Adrenal gland (tissue), 5 donors: ENCODE data around the gene UGT2B17.
"Not testable (repeated sequence)": the region's sequence is repeated elsewhere in the genome, so short reads cannot be mapped to it uniquely, and the experiment has no call there.

Experiments used
- CTCF ChIP-seq, 6 experiments: fragments of 450-650 bp in 4 of 6; fragments of 200-600 bp in 2 of 6; sonication (generic) in 1 of 6; IDR thresholded peaks; 1 replicate in 5 of 6; 2 replicates in 1 of 6; pipeline versions ENCODE4 v1.5.1 to v1.8.0; 2016 to 2021; ENCODE audit warnings: antibody characterized with exemption in 6 of 6, mild to moderate bottlenecking in 2 of 6, moderate library complexity in 1 of 6
- POLR2A ChIP-seq, 2 donors: fragments of 450-650 bp; IDR thresholded peaks; one replicate each; pipeline ENCODE4 v1.6.1; 2017; ENCODE audit warnings: antibody characterized with exemption in 2 of 2, mild to moderate bottlenecking in 2 of 2, moderate library complexity in 1 of 2
- donor health status: DM: no; HTN: no; CAD: no.

- not testable (repeated sequence) for TF ChIP-seq CTCF, POLR2A (IDR thresholded peaks at IDR 0.05)
Measured at GRCh38 chr4:68569036-68569435, 7.1 kb downstream of the UGT2B17 start.
